EH (cell line): ENCODE measurements around the gene ARL16.

Experiments used
- DNase-seq: peaks from one replicate; pipeline ENCODE4 v3.0.0-alpha.2; 2015; ENCODE audit warnings: low read depth

ARL16 gene

DNA sequence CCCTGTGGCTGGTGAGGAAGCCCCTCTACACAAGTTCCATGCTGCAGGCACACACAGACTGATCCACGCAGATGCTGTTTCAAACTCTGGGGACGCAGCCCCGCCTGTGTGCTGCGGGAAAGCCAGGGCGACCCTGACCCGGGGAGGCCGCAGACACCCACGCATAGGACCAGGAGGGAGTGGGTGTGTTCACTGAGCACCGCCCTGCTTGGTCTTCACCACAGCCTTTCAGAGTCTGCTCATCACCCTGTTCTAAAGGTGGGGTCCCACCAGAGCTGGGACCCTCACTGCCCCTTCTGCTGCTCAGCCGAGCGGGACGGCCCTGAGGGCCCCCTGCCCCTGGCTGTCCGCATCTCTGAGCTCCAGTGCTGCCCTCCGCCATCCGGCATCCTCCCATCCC lies 39.1 kb downstream of the ARL16 start:
- DNase-seq = no peak

DNA sequence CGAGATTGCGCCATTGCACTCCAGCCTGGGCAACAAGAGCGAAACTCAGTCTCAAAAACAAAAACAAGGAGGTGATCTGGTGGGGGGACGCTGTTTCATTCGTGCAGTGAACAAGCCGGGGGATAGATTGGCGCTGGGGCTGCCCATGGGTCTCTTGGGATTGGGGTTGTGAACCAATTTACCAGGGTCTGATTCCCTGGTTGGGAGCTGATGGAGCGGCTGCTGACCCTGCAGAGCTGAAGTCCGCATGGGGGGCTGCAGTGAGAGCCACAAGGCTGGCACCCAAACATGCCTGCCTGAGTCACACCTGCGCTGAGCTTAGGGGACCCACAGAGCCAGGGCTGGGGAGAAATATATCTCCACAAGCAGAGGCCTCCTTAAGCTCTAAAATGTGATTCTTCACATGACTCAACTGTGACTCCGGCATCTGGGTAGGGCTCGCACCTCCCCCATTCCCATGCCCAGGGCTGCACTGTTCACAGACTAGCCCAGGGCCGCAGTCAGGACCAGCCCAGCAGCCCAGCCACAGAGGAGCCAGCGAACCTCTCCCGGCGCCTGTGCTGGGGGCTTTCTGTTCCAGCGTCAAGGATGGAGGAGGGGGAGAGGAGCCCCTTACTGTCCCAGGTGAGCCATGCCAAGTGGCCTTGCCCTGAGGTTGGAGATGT lies 41.6 kb downstream of the ARL16 start:
- peak; percentile 85 for DNase-seq

DNA sequence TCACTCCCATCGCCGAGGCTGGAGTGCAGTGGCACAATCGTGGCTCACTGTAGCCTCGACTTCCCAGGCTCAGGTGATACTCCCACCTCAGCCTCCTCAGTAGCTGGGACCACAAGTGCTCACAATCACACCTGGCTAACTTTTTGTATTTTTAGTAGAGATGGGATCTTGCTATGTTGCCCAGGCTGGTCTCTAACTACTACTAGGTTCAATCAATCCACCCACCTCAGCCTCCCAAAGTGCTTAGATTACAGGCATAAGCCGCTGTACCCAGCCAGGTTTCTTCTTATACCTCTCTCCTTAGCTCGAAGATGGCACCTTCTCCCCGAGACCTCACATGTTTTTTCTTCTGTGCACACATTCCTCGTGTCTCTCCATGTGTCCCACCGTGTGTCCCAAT lies 43.6 kb downstream of the ARL16 start:
- no peak for DNase-seq

DNA sequence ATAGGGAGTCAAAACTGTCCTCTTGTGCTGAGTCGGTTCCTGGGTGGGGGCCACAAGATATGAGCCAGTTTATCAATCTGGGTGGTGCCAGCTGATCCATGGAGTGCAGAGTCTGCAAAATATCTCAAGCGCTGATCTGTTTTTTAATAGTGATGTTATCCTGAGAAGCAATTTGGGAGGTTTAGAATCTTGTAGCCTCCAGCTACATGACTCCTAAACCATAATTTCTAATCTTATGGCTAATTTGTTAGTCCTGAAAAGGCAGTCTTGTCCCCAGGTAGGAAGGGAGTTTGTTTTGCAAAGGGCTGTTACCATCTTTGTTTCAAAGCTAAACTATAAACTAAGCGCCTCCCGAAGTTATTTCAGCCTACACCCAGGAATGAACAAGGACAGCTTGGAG lies 44.9 kb downstream of the ARL16 start:
- no peak for DNase-seq

DNA sequence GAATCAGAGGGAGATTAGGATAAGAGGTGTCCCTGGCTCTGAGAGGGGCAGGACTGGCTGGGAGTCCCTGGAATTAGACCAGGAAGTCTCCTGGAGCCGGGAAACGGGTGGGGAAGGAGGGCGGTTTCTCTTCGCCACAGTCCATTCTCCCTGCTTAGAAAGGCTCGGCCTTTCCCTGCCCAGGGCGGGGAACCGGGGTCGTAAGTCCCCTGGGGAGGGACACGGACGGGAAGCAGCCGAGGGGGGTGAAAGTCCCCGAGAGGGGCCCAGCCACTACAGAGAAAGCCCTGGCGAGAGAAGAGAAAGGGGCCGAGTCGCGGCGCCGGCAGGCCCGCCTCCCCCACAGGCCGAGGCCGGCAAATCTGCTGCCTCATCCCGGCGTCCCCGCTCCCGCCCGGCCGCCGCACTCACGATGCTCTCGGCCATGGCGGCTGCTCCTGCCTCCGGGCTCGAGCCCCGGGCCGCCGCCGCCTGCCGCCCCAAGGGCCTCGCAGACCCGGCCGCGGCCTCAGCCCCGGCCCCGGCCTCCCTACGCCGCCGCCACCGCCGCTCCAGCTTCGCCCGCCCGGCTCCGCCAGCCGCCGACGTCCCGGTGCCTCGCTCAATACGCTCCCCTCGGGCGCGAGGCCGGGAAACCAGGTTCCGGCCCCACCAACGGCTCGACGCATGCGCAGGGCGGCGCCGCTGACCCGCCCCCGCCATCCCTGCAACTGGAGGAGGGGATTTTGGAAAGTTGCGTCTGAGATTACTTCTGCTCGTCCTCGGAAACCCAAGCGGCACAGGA lies 46.9 kb downstream of the ARL16 start, which contains the start of the genes NPLOC4 and TSPAN10:
NPLOC4 (minus strand) TSS at position 608 of the 784 bp plus-strand sequence; CDS start at position 426, 182 bp downstream.
TSPAN10 (plus strand) TSS at position 692 of the 784 bp plus-strand sequence. CDS start 5,217 bp downstream, outside the sequence.
- peak; percentile 84 for DNase-seq

DNA sequence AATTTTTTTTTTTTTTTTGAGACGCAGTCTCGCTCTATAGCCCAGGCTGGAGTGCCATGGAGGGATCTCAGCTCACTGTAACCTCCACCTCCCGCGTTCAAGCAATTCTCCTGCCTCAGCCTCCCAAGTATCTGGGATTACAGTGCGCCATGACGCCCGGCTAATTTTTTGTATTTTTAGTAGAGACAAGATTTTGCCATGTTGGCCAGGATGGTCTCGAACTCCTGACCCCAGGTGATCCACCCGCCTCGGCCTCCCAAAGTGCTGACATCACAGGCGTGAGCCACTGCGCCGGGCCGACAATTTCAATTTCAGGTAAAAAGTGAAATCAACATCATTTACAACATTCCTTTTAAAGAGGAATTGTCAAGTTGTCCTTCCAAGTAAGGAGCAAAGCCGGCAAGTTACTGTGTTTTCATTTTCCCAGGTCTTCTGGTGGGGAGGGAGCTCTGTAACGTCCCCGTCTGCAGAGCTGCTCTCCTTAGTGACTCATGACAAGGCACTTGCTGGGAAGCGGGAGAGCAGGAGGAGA lies 47.6 kb downstream of the ARL16 start:
- no peak for DNase-seq

DNA sequence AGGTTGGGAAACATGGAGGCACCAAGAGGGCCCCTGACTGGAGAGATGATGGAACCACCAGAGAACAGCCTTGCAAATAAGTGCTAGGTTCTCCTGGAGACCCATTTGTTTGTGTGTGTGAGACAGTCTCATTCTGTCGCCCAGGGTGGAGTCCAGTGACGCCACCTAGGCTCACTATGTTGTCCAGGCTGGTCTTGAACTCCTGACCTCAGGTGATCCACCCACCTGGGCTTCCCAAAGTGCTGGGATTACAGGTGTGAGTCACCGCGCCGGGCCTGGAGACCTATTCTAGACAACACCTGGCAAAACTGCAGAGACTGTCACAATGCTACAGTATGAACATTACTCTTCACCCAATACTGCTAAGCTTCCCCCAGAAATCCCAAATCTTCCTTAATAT lies 48.2 kb downstream of the ARL16 start:
- no peak for DNase-seq

DNA sequence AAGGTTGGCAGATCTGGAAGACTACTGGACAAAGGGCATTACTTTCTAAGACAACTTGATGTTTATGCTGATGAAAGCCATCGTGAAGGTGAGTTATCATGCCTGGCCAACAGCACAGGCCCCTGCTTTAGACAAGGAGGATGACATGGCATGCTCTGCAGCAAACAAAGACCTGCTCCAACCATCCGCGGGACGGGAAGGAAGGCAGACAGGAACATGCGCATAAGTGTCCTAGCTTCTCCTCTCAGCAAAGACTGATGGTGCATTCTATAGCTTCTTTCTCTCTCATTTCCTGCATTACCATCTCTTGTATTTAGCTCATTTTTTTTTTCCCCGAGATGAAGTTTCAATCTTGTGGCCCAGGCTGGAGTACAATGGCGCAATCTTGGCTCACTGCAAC lies 52.1 kb downstream of the ARL16 start:
- no peak for DNase-seq
